GM04504 (cell line): Measurements from ENCODE around the gene MLYCD.
A peak's percentile ranks its signal among the peaks of the same experiment; 100 is the strongest.
"Not testable (repeated sequence)": the region's sequence is repeated elsewhere in the genome, so short reads cannot be mapped to it uniquely, and the experiment has no call there.

ENCODE experiments used
- DNase-seq: peaks from one replicate; pipeline ENCODE4 v3.0.0-alpha.2; 2012; ENCODE audit warnings: low read depth

Gene MLYCD

DNA sequence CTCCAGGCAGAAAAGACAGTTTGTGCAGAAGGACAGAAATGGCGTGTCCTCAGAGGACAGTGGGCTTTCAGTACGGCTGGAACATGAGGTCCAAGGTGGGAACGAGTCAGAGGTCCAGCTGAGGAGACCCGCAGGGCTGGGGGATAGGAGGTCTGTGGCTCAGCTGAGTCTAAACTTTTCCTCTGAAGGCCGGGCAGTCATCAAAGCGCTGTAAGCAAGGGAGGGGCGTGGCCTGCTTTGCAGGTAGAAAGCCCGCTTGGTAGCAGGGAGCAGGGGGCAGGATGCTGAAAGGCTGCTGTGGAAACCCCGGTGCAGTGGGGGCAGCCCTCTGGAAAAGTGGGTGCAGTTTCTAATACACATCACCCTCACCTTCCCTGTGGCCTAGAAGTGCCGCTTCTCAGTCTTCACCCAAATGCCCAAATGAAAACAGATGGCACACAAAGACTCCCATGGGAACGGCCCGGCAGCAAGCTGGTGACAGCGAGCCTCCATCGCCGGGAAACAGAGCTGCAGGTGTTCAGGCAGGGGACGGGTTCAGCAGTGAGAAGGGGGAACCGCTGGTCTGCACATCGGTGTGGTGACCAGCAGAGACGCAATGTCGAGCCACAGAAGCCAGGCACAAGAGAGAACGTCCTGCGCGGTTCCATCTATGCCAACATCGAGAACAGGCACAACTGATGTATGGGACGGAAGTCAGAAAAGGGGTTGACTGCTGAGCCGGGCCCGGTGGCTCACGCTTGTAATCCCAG lies 41.9 kb downstream of the MLYCD start:
- DNase-seq = no peak

DNA sequence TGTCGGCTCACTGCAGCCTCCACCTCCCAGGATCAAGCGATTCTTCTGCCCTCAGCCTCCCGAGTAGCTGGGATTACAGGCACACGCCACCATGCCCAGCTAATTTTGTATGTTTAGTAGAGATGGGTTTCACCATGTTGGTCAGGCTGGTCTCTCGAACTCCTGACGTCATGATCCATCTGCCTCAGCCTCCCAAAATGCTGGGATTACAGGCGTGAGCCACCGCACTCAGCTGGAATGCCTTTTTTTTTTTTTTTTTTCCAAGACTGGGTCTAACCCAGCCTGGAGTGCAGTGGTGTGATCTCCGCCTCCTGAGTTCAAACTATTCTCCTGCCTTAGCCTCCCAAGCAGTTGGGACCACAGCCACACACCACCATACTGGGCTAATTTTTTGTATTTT lies 42.6 kb downstream of the MLYCD start:
- not testable (repeated sequence) for DNase-seq

- no peak for DNase-seq
These were observed 43.2 kb downstream of the MLYCD start for GRCh38 chr16:83942074-83942473.

GRCh38 chr16:83942815-83943515 lies 44.0 kb downstream of the MLYCD start:
- no peak for DNase-seq

DNA sequence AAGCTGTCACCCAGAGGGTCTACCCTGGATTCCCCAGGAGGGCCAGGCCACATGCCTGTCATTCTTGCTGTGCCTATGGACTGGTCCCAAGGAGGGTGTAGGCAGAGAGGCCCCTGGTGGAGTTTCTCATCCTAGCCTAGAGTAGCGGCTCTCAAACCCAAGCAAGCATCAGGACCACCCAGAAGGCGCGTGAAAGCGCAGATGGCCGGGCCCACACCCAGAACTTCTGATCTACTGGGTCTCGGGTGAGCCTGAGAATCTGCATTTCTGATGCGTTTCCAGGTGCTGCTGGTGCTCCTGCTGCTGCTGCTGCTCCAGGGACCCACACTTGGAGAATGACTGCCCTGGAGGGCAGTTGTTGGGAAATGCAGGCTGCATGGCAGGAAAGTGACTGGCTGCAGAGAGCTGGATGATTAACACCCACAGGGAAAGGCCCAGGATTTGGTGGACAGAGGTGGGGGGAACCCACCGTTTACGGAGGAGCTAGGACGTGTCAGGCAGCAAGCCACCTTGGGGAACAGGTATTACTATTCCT lies 44.7 kb downstream of the MLYCD start:
- DNase-seq = no peak

DNA sequence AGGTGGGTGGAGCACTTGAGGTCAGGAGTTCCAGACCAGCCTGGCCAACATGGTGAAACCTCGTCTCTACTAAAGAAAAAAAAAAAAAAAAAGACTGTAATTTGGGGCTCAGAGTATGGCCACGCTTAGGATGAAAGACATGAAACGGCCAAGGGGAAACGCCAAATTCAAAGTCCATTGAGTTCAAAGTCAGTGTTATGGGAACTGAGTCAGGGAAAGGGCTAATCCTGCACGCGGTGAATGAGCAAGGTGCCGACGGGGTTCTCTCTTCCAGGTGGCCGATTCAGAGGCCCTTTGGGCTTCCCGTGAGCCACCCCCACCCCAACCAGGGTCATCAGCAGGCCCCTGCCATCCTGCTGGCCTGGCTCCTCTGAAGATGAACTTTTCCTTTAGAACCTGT lies 46.7 kb downstream of the MLYCD start:
- DNase-seq = no peak

GRCh38 chr16:83946154-83946780 lies 47.4 kb downstream of the MLYCD start:
- DNase-seq = no peak

GRCh38 chr16:83946781-83947566 lies 48.1 kb downstream of the MLYCD start:
- no peak for DNase-seq

DNA sequence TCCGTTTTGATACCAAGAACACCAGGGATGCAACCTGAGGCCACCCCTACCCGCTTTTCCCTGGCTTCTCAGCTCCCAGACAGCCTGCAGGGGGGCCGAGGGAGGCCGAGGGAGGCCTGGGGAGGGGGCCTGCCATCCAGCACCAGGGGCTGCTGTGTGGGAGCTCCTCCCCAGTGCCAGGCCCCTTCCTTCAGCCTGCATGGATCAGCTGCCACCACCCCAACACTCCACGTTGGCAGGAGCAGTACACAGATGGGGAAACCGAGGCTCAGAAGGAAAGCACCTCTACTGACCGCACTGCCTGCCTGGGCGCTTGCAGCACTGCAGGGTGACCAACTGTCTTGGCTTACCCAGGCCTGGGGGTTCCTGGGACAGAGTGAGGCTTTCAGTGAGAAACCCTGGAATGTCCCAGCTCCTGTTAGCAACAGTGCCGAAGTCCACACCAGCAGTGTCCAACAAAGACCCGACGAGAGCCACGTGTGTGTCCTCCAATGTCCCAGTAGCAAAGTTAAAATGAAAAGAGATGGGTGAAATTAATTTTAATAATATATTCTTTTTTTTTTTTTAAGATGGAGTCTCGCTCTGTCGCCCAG lies 48.8 kb downstream of the MLYCD start:
- DNase-seq = no peak

GRCh38 chr16:83948914-83949723 lies 50.2 kb downstream of the MLYCD start:
- DNase-seq = no peak

- no peak for DNase-seq
These were observed 50.7 kb downstream of the MLYCD start for GRCh38 chr16:83949724-83950001.

DNA sequence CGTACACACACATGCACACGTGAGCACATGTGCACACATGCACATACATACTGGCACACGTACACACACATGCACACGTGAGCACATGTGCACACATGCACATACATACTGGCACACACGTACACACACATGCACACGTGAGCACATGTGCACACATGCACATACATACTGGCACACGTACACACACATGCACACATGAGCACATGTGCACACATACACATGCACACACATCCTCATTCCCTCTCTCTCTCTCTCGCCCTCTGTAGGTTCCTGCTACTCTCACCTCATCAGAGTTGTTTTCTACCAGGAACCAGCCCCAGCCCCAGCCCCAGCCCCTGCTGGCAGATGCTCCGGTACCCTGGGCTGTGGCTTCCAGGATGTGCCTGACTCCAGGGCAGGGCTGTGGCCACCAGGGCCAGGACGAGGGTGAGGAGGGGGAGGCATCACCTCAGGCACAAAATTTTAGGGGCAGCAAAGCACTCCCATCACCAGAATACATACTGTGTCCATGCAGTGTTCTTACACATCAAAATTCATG lies 52.0 kb downstream of the MLYCD start:
- not testable (repeated sequence) for DNase-seq

GRCh38 chr16:83951544-83951943 lies 52.6 kb downstream of the MLYCD start:
- no peak for DNase-seq

GRCh38 chr16:83952587-83952939 lies 53.6 kb downstream of the MLYCD start:
- no peak for DNase-seq

- DNase-seq = peak; percentile 87
These were observed 54.3 kb downstream of the MLYCD start, which contains the start of gene OSGIN1 for GRCh38 chr16:83952940-83953795. TSS of gene OSGIN1 (plus strand) at chr16:83953240. CDS start at chr16:83957672, 4,432 bp downstream.

- DNase-seq = no peak
These were observed 55.1 kb downstream of the MLYCD start for GRCh38 chr16:83953796-83954576.

- DNase-seq = peak; percentile 34
These were observed 55.7 kb downstream of the MLYCD start for GRCh38 chr16:83954577-83955016.

DNA sequence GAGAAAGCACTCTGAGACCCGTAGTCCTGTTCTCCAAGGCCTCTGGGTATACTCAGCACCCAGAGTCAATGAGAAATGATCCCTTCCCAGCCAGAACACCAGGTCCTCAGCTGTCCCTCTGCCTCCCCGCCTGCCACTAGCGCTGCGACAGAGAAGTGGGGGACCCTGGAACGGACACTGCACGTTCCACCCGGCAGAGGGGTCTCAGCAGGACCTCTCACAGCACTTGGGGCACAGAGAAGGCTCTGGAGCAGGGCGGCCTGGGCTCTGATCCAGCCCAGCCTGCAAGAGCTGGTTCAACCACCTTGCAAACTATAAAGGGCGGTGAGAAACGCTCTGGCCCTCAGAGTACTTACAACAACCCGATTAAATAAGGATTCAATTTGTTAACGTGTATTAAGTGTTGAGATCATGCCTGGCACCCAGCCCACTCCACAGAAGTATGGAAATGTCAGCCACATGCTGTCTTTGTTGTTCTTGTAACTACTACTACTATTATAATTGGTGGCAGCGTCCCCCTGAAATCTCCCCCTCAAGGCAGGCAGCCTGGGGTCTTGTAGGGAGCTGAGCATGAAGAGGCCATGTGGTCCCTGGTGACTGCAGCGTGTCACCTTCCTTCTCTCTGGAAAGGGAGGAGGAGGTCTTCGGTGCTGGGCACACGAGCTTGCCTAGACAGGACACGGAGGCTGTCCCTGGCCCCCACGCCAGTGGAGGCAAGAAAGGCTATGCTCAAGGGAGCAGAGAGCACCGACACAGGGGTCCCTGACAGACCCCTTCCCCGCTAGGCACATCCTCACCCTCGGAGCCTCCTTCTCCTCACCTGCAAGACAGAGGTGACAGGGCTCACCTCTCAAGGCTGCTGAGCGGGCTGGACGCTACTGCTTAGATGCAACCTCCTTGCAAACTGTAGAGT lies 56.6 kb downstream of the MLYCD start:
- DNase-seq = no peak
